GM18505 (cell line): ENCODE data around the gene CDK13.

Experiments
- ATAC-seq: cut with Tn5 transposase; IDR thresholded peaks from one replicate; pipeline ENCODE4 v1.9.1; 2021; ENCODE audit not compliant: unreplicated experiment
- POLR2A ChIP-seq: IDR thresholded peaks from 4 replicates; pipeline ENCODE4 v1.6.1; 2011; ENCODE audit warnings: borderline replicate concordance; ENCODE audit not compliant: insufficient read depth, insufficient read length; ENCODE audit errors: extremely low read depth

Gene CDK13

GRCh38 chr7:40008223-40008815, 58.3 kb downstream of the CDK13 start:
- no peak for ATAC-seq
- TF ChIP-seq POLR2A: no peak

GRCh38 chr7:40009301-40009700, 59.2 kb downstream of the CDK13 start:
- no peak for TF ChIP-seq POLR2A
- ATAC-seq: no peak

GRCh38 chr7:40014376-40014775, 64.3 kb downstream of the CDK13 start:
- TF ChIP-seq POLR2A: no peak
- ATAC-seq: no peak

GRCh38 chr7:40015790-40016296, 65.8 kb downstream of the CDK13 start:
- TF ChIP-seq POLR2A: no peak
- ATAC-seq: peak; percentile 86

- ATAC-seq: no peak
- TF ChIP-seq POLR2A: no peak
These were observed 69.5 kb downstream of the CDK13 start for GRCh38 chr7:40019558-40019957.

- TF ChIP-seq POLR2A: no peak
- ATAC-seq: no peak
These were observed 74.0 kb downstream of the CDK13 start for GRCh38 chr7:40024048-40024447.

DNA sequence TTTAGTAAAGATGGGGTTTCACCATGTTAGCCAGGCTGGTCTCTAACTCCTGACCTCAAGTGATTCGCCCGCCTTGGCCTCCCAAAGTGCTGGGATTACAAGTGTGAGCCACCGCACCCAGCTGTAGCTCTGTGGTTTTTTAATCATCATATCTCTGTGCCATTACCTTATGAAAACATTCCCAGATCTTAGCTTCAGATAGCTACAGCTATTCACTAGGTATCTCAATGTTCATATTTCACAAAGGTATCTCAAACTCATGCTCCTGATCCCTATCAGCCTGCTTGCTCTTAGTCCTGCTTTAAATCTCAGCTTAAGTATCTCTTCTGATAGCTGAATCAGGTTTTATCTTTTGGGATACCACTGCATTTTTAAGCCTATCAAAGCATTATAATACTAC, 74.8 kb downstream of the CDK13 start:
- ATAC-seq: no peak
- TF ChIP-seq POLR2A: no peak

GRCh38 chr7:40027545-40027944, 77.5 kb downstream of the CDK13 start:
- ATAC-seq: no peak
- no peak for TF ChIP-seq POLR2A

DNA sequence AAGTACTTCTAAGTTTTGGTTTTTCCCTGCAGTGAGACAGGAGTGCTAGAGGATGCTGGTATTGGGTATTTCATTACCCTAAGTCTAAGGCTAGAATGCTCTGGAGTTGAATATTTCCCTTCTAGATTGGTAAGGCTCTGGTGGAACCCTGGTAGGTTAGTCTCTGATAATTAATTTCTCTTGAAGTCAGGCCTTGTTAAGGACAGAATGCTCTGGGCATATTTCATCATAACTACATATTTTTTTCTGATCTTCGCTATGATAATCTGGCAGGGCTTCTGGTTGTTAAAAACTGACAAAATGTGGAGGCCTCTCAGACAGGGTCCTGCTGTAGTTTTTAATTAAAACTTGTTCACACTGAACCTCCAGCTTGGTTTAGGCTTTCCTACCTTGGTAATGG, 83.8 kb downstream of the CDK13 start:
- no peak for TF ChIP-seq POLR2A

DNA sequence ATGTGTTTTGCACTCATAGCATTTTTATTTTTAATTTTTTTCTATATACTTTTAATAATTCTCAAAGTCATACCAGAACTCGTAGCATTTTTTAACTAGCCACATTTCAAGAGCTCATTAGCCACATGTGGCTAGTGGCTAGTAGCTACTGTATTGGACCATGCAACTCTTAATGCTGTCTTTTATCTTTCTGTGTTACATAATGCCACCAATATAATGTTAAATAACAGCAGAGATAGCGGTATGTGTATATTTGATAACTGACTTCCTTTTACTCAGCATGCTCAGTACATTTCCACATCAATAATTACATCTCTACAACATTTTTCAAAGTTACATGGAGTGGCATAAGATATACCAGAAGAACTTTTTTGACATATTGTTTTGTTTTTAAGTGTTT, 91.4 kb downstream of the CDK13 start:
- ATAC-seq: no peak
- no peak for TF ChIP-seq POLR2A

More for the DNA sequence above, 83.8 kb downstream of the CDK13 start:
- ATAC-seq: no peak

GRCh38 chr7:40043164-40043563, 93.1 kb downstream of the CDK13 start:
- ATAC-seq: no peak
- TF ChIP-seq POLR2A: no peak

GRCh38 chr7:40047661-40048060, 97.6 kb downstream of the CDK13 start:
- no peak for ATAC-seq
- no peak for TF ChIP-seq POLR2A

GRCh38 chr7:40057292-40057691, 107.2 kb downstream of the CDK13 start:
- ATAC-seq: no peak
- TF ChIP-seq POLR2A: no peak

DNA sequence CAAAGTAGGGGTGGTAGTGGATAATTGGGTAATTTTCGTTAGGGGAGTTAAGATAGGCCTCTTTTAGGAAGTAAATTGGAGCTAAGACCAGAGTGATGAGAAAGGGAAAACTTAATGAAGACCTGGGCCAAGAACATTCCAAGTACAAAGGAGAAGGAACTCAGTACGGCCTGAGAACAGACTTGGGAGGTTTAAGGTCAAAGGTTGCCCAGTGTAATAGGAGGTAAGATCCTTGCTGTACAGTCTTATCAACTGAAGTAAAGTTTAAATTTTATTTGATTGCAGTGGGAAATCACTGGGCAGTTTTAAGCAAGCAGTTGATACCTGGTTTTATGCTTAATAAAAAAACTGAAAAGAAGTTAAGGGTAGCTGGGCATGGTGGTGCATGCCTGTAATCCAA, 108.0 kb downstream of the CDK13 start:
- no peak for TF ChIP-seq POLR2A
- no peak for ATAC-seq

- ATAC-seq: no peak
- no peak for TF ChIP-seq POLR2A
These were observed 108.6 kb downstream of the CDK13 start for GRCh38 chr7:40058636-40059035.

DNA sequence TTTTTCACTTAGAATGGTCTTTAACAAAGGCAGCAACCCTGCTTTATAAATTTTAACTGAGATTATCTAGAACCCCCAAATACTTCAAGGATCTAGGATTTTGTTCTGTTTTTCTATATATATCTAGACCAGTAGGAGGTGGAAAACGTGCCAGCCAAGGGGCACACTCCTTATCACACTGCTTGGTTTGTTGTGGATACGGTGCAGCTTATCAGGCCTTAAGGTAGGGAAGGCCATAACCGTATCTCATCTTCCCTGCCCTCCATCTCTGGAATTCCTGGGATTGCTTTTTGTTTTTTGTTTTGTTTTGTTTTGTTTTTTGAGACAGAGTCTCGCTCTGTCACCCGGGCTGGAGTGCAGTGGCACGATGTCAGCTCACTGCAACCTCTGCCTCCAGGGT, 109.0 kb downstream of the CDK13 start:
- no peak for TF ChIP-seq POLR2A
- ATAC-seq: no peak

DNA sequence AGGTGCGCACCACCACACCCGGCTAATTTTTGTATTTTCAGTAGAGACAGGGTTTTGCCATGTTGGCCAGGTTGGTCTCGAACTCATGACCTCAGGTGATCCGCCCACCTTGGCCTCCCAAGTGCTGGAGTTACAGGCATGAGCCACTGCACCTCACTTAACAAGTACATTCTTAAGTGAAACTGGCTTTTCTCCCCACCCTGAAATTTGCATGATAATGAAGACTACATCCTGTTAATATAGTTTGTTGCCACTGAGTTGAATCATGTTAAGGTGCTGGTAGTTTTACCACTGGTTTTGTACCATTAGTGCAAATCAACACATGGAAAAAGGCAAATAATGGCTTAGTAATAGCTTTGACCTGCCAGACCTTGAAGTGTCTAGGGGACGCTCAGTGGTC, 122.2 kb downstream of the CDK13 start:
- ATAC-seq: no peak
- TF ChIP-seq POLR2A: no peak
